ENCODE data around the gene KCNMA1. TPM values are rescaled to one million over a fixed set of nuclear protein-coding genes. Genes with fewer than 3 reads are reported as not detected.
A peak's percentile ranks its signal among the peaks of the same experiment; 100 is the strongest.

Gene KCNMA1
- total and polyA plus RNA-seq, 7 donors, result 15.3 to 427 (median 256) TPM

DNA sequence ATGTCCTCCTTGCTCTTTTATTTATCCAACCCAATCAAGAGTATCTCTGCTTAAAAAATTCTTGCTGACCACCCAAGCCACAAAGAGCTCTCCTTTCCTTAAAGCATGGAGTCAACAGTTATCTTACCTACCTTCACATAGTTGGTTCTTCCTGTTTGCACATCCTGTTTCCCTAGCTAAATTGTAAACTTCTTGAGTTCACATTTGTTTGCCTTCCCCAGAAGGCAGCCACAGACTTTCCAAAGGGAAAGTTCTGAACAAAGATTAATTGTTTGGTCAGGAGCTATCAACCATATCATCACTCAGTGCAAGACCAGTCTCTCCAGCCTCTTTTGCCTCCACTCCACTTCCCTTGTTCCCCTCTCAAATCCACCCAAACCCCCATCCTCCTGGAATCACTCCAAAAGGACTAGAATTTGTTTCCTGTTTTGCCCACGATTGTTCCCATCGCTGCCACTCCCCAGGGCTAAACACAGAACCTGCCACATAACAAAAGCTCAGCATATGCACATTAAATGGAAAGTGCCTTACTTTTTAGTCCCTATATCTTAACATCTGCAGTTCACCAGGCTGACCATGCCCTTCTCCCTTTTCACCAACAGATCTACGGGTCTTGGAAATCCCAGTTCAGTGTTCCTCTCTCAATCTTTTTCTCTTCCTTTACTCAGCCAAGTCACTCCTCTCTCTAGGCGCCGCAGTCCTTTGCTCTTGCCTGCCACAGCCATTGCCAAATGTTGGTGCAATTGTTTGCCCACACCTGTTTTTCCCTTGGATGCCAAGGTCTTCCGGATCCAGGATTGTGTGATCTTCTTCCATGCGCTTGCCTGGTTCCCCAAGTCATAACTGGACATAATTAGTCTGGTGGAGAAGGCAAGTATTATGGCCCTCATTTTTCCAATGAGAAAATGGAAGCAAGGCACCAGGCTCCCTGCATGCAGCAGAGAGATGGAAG is 265.5 kb downstream of the KCNMA1 start:
- H3K4me1 ChIP-seq, result peaks cover 3 to 59% (median 51%) of the 10 kb centered on the region in 4 donors
- no peak for DNase-seq
- no peaks in the 10 kb centered on the region for H3K36me3 ChIP-seq
- no peak overlapping the region for H3K4me3 ChIP-seq
- 59 to 71% methylated on average over 7 of the region's 7 CpGs for WGBS, 2 donors
- no peaks in the 10 kb centered on the region for H3K27me3 ChIP-seq
- H3K9me3 ChIP-seq, result no peaks in the 10 kb centered on the region
- intact Hi-C loops (cut with DNase I), result loop anchor here (5.0 to 10.0 kb wide), 4 partner anchors 50 to 195 kb away; no protein-coding TSS in a partner anchor
- no peak for TF ChIP-seq POLR2A (IDR thresholded peaks at IDR 0.05)
- peak overlapping the region in 3 of 4 donors; percentile 5 to 89 (median 21) for H3K27ac ChIP-seq

- Histone ChIP-seq H3K4me3 (no peak overlapping the region), H3K9me3 (no peaks in the 10 kb centered on the region), H3K36me3 (no peaks in the 10 kb centered on the region), H3K4me1 (peaks cover 3 to 59% (median 46%) of the 10 kb centered on the region in 4 donors), H3K27me3 (no peaks in the 10 kb centered on the region), H3K27ac (peak overlapping the region in 2 of 4 donors; percentile 21 to 89)
- 56 to 75% methylated on average over 1 of the region's 1 CpG for WGBS, 2 donors
- no peak for DNase-seq
- intact Hi-C loops (cut with DNase I), result loop anchor here (5.0 to 10.0 kb wide), 4 partner anchors 49 to 194 kb away; no protein-coding TSS in a partner anchor
- TF ChIP-seq POLR2A (IDR thresholded peaks at IDR 0.05), result no peak
- no peak for TF ChIP-seq EP300 (IDR thresholded peaks at IDR 0.05)
- no peak for TF ChIP-seq POLR2AphosphoS5 (IDR thresholded peaks at IDR 0.05)
- TF ChIP-seq, protein P1, sequence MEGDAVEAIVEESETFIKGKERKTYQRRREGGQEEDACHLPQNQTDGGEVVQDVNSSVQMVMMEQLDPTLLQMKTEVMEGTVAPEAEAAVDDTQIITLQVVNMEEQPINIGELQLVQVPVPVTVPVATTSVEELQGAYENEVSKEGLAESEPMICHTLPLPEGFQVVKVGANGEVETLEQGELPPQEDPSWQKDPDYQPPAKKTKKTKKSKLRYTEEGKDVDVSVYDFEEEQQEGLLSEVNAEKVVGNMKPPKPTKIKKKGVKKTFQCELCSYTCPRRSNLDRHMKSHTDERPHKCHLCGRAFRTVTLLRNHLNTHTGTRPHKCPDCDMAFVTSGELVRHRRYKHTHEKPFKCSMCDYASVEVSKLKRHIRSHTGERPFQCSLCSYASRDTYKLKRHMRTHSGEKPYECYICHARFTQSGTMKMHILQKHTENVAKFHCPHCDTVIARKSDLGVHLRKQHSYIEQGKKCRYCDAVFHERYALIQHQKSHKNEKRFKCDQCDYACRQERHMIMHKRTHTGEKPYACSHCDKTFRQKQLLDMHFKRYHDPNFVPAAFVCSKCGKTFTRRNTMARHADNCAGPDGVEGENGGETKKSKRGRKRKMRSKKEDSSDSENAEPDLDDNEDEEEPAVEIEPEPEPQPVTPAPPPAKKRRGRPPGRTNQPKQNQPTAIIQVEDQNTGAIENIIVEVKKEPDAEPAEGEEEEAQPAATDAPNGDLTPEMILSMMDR (IDR thresholded peaks at IDR 0.05), result no peak
Observed at GRCh38 chr10:77371421-77371820, 266.2 kb downstream of the KCNMA1 start.

DNA sequence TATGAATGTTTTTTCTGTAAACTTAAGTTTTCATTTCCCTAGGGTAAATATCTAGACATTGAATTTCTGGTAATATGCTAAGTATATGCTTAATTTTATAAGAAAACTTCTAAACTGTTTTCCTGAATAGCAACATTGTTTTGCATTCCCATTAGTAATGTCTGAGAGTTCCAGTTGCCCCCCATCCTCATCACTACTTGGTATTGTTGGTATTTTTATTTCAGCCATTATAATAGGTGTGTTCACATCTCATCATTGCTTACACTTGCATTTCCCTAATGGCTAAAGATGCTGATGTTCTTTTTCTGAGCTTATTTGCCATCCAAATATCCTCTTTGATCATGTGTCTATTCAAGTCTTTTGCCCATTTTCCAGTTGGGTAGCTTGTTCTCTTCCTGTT is 269.6 kb downstream of the KCNMA1 start:
- Histone ChIP-seq H3K27ac (no peak overlapping the region), H3K4me1 (peaks cover 3 to 46% (median 38%) of the 10 kb centered on the region in 4 donors), H3K4me3 (no peak overlapping the region), H3K36me3 (no peaks in the 10 kb centered on the region), H3K27me3 (no peaks in the 10 kb centered on the region), H3K9me3 (no peaks in the 10 kb centered on the region)
- no peak for DNase-seq
- TF ChIP-seq POLR2A (IDR thresholded peaks at IDR 0.05) (no peak), EP300 (IDR thresholded peaks at IDR 0.05) (no peak), POLR2AphosphoS5 (IDR thresholded peaks at IDR 0.05) (no peak)
- TF ChIP-seq, protein P1 (IDR thresholded peaks at IDR 0.05), result no peak
- intact Hi-C loops (cut with DNase I), result no loop called here

GRCh38 chr10:77363210-77363609 is 274.4 kb downstream of the KCNMA1 start:
- Histone ChIP-seq H3K4me3 (no peak overlapping the region), H3K36me3 (no peaks in the 10 kb centered on the region), H3K4me1 (peaks cover 0 to 41% (median 28%) of the 10 kb centered on the region in 4 donors), H3K9me3 (no peaks in the 10 kb centered on the region), H3K27ac (peak overlapping the region in 2 of 4 donors; percentile 15 to 28), H3K27me3 (no peaks in the 10 kb centered on the region)
- DNase-seq, result no peak
- TF ChIP-seq EP300 (IDR thresholded peaks at IDR 0.05) (no peak), POLR2AphosphoS5 (IDR thresholded peaks at IDR 0.05) (no peak), POLR2A (IDR thresholded peaks at IDR 0.05) (no peak)
- TF ChIP-seq, protein P1 (IDR thresholded peaks at IDR 0.05), result no peak
- intact Hi-C loops (cut with DNase I), result no loop called here

GRCh38 chr10:77361831-77362230 is 275.8 kb downstream of the KCNMA1 start:
- intact Hi-C loops (cut with DNase I), result no loop called here
- Histone ChIP-seq H3K27ac (peak overlapping the region in 1 of 4 donors; percentile 70), H3K4me1 (peaks cover 0 to 54% (median 33%) of the 10 kb centered on the region in 4 donors), H3K36me3 (no peaks in the 10 kb centered on the region), H3K9me3 (no peaks in the 10 kb centered on the region), H3K4me3 (no peak overlapping the region), H3K27me3 (no peaks in the 10 kb centered on the region)
- 90 to 93% methylated on average over 6 of the region's 6 CpGs for WGBS, 2 donors
- DNase-seq, result no peak
- TF ChIP-seq POLR2A (IDR thresholded peaks at IDR 0.05), result no peak
